Measurements from ENCODE around the gene MRPL32. TPM values are rescaled to one million over a fixed set of nuclear protein-coding genes. Genes with fewer than 3 reads are reported as not detected.

The MRPL32 gene
- total RNA-seq, 3 donors from 2014 or later (not counting 1 experiment from before 2014, with no cell fraction given): 22.5 to 36.9 (median 32.6) TPM

GRCh38 chr7:42946627-42946950 is 14.4 kb downstream of the MRPL32 start:
- no peak for TF ChIP-seq CTCF (IDR thresholded peaks at IDR 0.05)
- Mint-ChIP-seq H3K36me3 (no peaks in the 10 kb centered on the region), H3K27ac (no peak overlapping the region), H3K9me3 (no peaks in the 10 kb centered on the region), H3K4me3 (no peak overlapping the region), H3K4me1 (no peaks in the 10 kb centered on the region), H3K27me3 (ENCODE audit: low read depth in 2 of 2) (no peaks in the 10 kb centered on the region)
- DNase-seq: no peak
- intact Hi-C loops (cut with micrococcal nuclease): no loop called here
- H3K27me3 ChIP-seq (ENCODE audit: control insufficient read depth, insufficient read depth, low read length): no peaks in the 10 kb centered on the region
- H3K4me1 ChIP-seq (ENCODE audit: control insufficient read depth, insufficient read depth, low read length): no peaks in the 10 kb centered on the region
- H3K36me3 ChIP-seq (ENCODE audit: control insufficient read depth, insufficient read depth, low read length): no peaks in the 10 kb centered on the region
- ATAC-seq: no peak
- no peak overlapping the region for H3K4me3 ChIP-seq (ENCODE audit: low read length)
- WGBS (ENCODE audit: insufficient coverage): 100% methylated on average over 2 of the region's 2 CpGs
- no peak overlapping the region for H3K27ac ChIP-seq (ENCODE audit: low read length)
- H3K9me3 ChIP-seq (ENCODE audit: control insufficient read depth, insufficient read depth, low read length): no peaks in the 10 kb centered on the region

GRCh38 chr7:42947521-42947920 is 15.3 kb downstream of the MRPL32 start:
- Mint-ChIP-seq H3K27ac (no peak overlapping the region), H3K9me3 (no peaks in the 10 kb centered on the region), H3K27me3 (ENCODE audit: low read depth in 2 of 2) (no peaks in the 10 kb centered on the region), H3K4me1 (no peaks in the 10 kb centered on the region), H3K36me3 (no peaks in the 10 kb centered on the region), H3K4me3 (no peak overlapping the region)
- DNase-seq (no peak), ATAC-seq (no peak)
- TF ChIP-seq CTCF (IDR thresholded peaks at IDR 0.05): no peak
- WGBS (ENCODE audit: insufficient coverage): 85% methylated on average over 2 of the region's 2 CpGs
- Histone ChIP-seq H3K4me1 (ENCODE audit: control insufficient read depth, insufficient read depth, low read length) (no peaks in the 10 kb centered on the region), H3K27ac (ENCODE audit: low read length) (no peak overlapping the region), H3K27me3 (ENCODE audit: control insufficient read depth, insufficient read depth, low read length) (no peaks in the 10 kb centered on the region), H3K36me3 (ENCODE audit: control insufficient read depth, insufficient read depth, low read length) (no peaks in the 10 kb centered on the region), H3K9me3 (ENCODE audit: control insufficient read depth, insufficient read depth, low read length) (no peaks in the 10 kb centered on the region), H3K4me3 (ENCODE audit: low read length) (no peak overlapping the region)
- intact Hi-C loops (cut with micrococcal nuclease): no loop called here

- Histone ChIP-seq H3K4me1 (ENCODE audit: control insufficient read depth, insufficient read depth, low read length) (no peaks in the 10 kb centered on the region), H3K27ac (ENCODE audit: low read length) (no peak overlapping the region), H3K36me3 (ENCODE audit: control insufficient read depth, insufficient read depth, low read length) (no peaks in the 10 kb centered on the region), H3K4me3 (ENCODE audit: low read length) (no peak overlapping the region), H3K9me3 (ENCODE audit: control insufficient read depth, insufficient read depth, low read length) (no peaks in the 10 kb centered on the region), H3K27me3 (ENCODE audit: control insufficient read depth, insufficient read depth, low read length) (peaks cover 2% of the 10 kb centered on the region)
- Mint-ChIP-seq H3K27me3 (ENCODE audit: low read depth in 2 of 2) (peaks cover 0 to 3% of the 10 kb centered on the region in 2 donors), H3K9me3 (no peaks in the 10 kb centered on the region), H3K4me1 (no peaks in the 10 kb centered on the region), H3K27ac (no peak overlapping the region), H3K4me3 (no peak overlapping the region), H3K36me3 (no peaks in the 10 kb centered on the region)
- no peak for DNase-seq
- TF ChIP-seq CTCF (IDR thresholded peaks at IDR 0.05): no peak
- no peak for ATAC-seq
- WGBS (ENCODE audit: insufficient coverage): 54% methylated on average over 3 of the region's 3 CpGs
- intact Hi-C loops (cut with micrococcal nuclease): no loop called here
These were observed 18.2 kb downstream of the MRPL32 start for GRCh38 chr7:42950417-42950816.

- H3K9me3 Mint-ChIP-seq: peaks cover 2% of the 10 kb centered on the region in 2 donors
- H3K4me3 Mint-ChIP-seq: no peak overlapping the region
- no peak overlapping the region for H3K27ac Mint-ChIP-seq
- H3K27me3 Mint-ChIP-seq (ENCODE audit: low read depth in 2 of 2): peaks cover 5 to 12% of the 10 kb centered on the region in 2 donors
- 87% methylated on average over 4 of the region's 4 CpGs for WGBS (ENCODE audit: insufficient coverage)
- no peak for ATAC-seq
- H3K4me1 Mint-ChIP-seq: no peaks in the 10 kb centered on the region
- intact Hi-C loops (cut with micrococcal nuclease): no loop called here
- DNase-seq: no peak
- no peaks in the 10 kb centered on the region for H3K4me1 ChIP-seq (ENCODE audit: control insufficient read depth, insufficient read depth, low read length)
- H3K36me3 ChIP-seq (ENCODE audit: control insufficient read depth, insufficient read depth, low read length): no peaks in the 10 kb centered on the region
- peaks cover 2% of the 10 kb centered on the region for H3K27me3 ChIP-seq (ENCODE audit: control insufficient read depth, insufficient read depth, low read length)
- no peak for TF ChIP-seq CTCF (IDR thresholded peaks at IDR 0.05)
- H3K9me3 ChIP-seq (ENCODE audit: control insufficient read depth, insufficient read depth, low read length): no peaks in the 10 kb centered on the region
- no peaks in the 10 kb centered on the region for H3K36me3 Mint-ChIP-seq
- H3K4me3 ChIP-seq (ENCODE audit: low read length): no peak overlapping the region
- H3K27ac ChIP-seq (ENCODE audit: low read length): no peak overlapping the region
These were observed 20.2 kb downstream of the MRPL32 start for GRCh38 chr7:42952328-42952727.
